Measurements from ENCODE around the gene CDV3. TPM values are rescaled to one million over a fixed set of nuclear protein-coding genes. Genes with fewer than 3 reads are reported as not detected.

The CDV3 gene
- total RNA-seq, 1 experiment from 2014 or later: 193 TPM

GRCh38 chr3:133592843-133593242 is 19.4 kb downstream of the CDV3 start:
- no peak overlapping the region for H3K4me2 ChIP-seq
- no peak for DNase-seq
- no peak overlapping the region for H3K27ac ChIP-seq
- H3F3A ChIP-seq (ENCODE audit: insufficient read depth, low read depth): peaks cover 57% of the 10 kb centered on the region
- no TSS peak for BruUV-seq (replicated peaks)
- POLR2A ChIA-PET (ENCODE audit: unreplicated experiment): no interaction called here
- H3K4me1 ChIP-seq (replicated peaks; ENCODE audit: insufficient read depth): peaks cover 26% of the 10 kb centered on the region
- H3K4me3 ChIP-seq: no peak overlapping the region
- peaks cover 3% of the 10 kb centered on the region; the same call in 1 of the 2 replicates for H3K79me2 ChIP-seq (ENCODE audit: low read depth)
- H3K9me3 ChIP-seq (ENCODE audit: insufficient read depth, low read depth): no peaks in the 10 kb centered on the region
- no peaks in the 10 kb centered on the region for H3K27me3 ChIP-seq (ENCODE audit: insufficient read depth, low read depth)
- intact Hi-C loops (cut with micrococcal nuclease; ENCODE audit: unreplicated experiment): loop anchor here (5.0 kb wide), 2 partner anchors 49 to 214 kb away; partner anchors contain the start of gene SRPRB
- CTCF ChIA-PET: interaction anchor here (0.5 kb wide), 1 partner anchor 24 kb away, joined by 4 read pairs; no protein-coding TSS in a partner anchor
- no peak overlapping the region for H2AFZ ChIP-seq
- H3K36me3 ChIP-seq (ENCODE audit: low read depth): peaks cover 14% of the 10 kb centered on the region
- H4K20me1 ChIP-seq (ENCODE audit: insufficient read depth): peaks cover 14% of the 10 kb centered on the region; the same call in 1 of the 2 replicates
- no peaks in the 10 kb centered on the region for H3K9me2 ChIP-seq (ENCODE audit: insufficient read depth)
- TF ChIP-seq CTCF (conservative IDR thresholded peaks at IDR 0.05) (no peak), EZH2 (IDR thresholded peaks at IDR 0.05; ENCODE audit: low read depth) (no peak)

GRCh38 chr3:133593243-133593642 is 19.8 kb downstream of the CDV3 start:
- Histone ChIP-seq H3K4me3 (no peak overlapping the region), H3K9me2 (ENCODE audit: insufficient read depth) (no peaks in the 10 kb centered on the region), H3K79me2 (ENCODE audit: low read depth) (peaks cover 3% of the 10 kb centered on the region; the same call in 1 of the 2 replicates), H3K4me1 (replicated peaks; ENCODE audit: insufficient read depth) (peaks cover 26% of the 10 kb centered on the region), H3F3A (ENCODE audit: insufficient read depth, low read depth) (peaks cover 53% of the 10 kb centered on the region), H3K4me2 (no peak overlapping the region), H3K36me3 (ENCODE audit: low read depth) (peaks cover 10% of the 10 kb centered on the region), H3K9me3 (ENCODE audit: insufficient read depth, low read depth) (no peaks in the 10 kb centered on the region), H3K27me3 (ENCODE audit: insufficient read depth, low read depth) (no peaks in the 10 kb centered on the region), H4K20me1 (ENCODE audit: insufficient read depth) (peaks cover 10% of the 10 kb centered on the region; the same call in 1 of the 2 replicates), H3K27ac (no peak overlapping the region), H2AFZ (no peak overlapping the region)
- no peak for DNase-seq
- no TSS peak for BruUV-seq (replicated peaks)
- ChIA-PET POLR2A (ENCODE audit: unreplicated experiment) (interaction anchor here (0.6 kb wide), 1 partner anchor 51 kb away, joined by 8 read pairs; no protein-coding TSS in a partner anchor), CTCF (interaction anchor here (0.5 kb wide), 1 partner anchor 25 kb away, joined by 4 read pairs; no protein-coding TSS in a partner anchor)
- intact Hi-C loops (cut with micrococcal nuclease; ENCODE audit: unreplicated experiment): loop anchor here (5.0 kb wide), 2 partner anchors 49 to 214 kb away; partner anchors contain the start of gene SRPRB
- no peak for TF ChIP-seq EZH2 (IDR thresholded peaks at IDR 0.05; ENCODE audit: low read depth)
- TF ChIP-seq CTCF (conservative IDR thresholded peaks at IDR 0.05): no peak

- H3K79me2 ChIP-seq (ENCODE audit: low read depth): no peaks in the 10 kb centered on the region
- no peak for DNase-seq
- no peaks in the 10 kb centered on the region for H3K9me2 ChIP-seq (ENCODE audit: insufficient read depth)
- CTCF ChIA-PET: no interaction called here
- no peak overlapping the region for H3K4me3 ChIP-seq
- H2AFZ ChIP-seq: no peak overlapping the region
- no peak overlapping the region for H3K27ac ChIP-seq
- intact Hi-C loops (cut with micrococcal nuclease; ENCODE audit: unreplicated experiment): no loop called here
- no peaks in the 10 kb centered on the region for H4K20me1 ChIP-seq (ENCODE audit: insufficient read depth)
- H3K4me2 ChIP-seq: no peak overlapping the region
- no peak for TF ChIP-seq EZH2 (IDR thresholded peaks at IDR 0.05; ENCODE audit: low read depth)
- TF ChIP-seq CTCF (conservative IDR thresholded peaks at IDR 0.05): no peak
- H3K4me1 ChIP-seq (replicated peaks; ENCODE audit: insufficient read depth): peaks cover 24% of the 10 kb centered on the region
- H3K9me3 ChIP-seq (ENCODE audit: insufficient read depth, low read depth): no peaks in the 10 kb centered on the region
- POLR2A ChIA-PET (ENCODE audit: unreplicated experiment): interaction anchor here (1.0 kb wide), 1 partner anchor 22 kb away, joined by 7 read pairs; the partner anchor contains the start of gene CDV3
- peaks cover 32% of the 10 kb centered on the region for H3F3A ChIP-seq (ENCODE audit: insufficient read depth, low read depth)
- no peaks in the 10 kb centered on the region for H3K27me3 ChIP-seq (ENCODE audit: insufficient read depth, low read depth)
- H3K36me3 ChIP-seq (ENCODE audit: low read depth): no peaks in the 10 kb centered on the region
- BruUV-seq (replicated peaks): no TSS peak
Observed at GRCh38 chr3:133595341-133595740, 21.9 kb downstream of the CDV3 start.

Measured in PC-9 (cell line).